DOHH2 (cell line): ENCODE results near the gene IGSF6.

ENCODE experiments used
- H3F3A ChIP-seq: fragments of 200-600 bp; sonication (generic), shearing (Covaris generic); 2 replicates; pipeline ENCODE4 v1.6.0; 2016; ENCODE audit warnings: antibody characterized with exemption, mild to moderate bottlenecking; ENCODE audit not compliant: control insufficient read depth, insufficient read depth
- H3K27ac ChIP-seq: fragments of 200-600 bp; sonication (generic); 2 replicates; pipeline ENCODE4 v1.5.1; 2014; ENCODE audit warnings: low read depth, mild to moderate bottlenecking, low read length, moderate library complexity
- H3K27me3 ChIP-seq: fragments of 200-600 bp; sonication (generic); 2 replicates; pipeline ENCODE4 v1.6.1; 2014; ENCODE audit warnings: mild to moderate bottlenecking, low read length, mixed read lengths; ENCODE audit not compliant: control insufficient read depth
- H3K36me3 ChIP-seq: fragments of 200-600 bp; sonication (generic); 2 replicates; pipeline ENCODE4 v1.6.1; 2014; ENCODE audit warnings: mild to moderate bottlenecking, low read length, moderate library complexity, mixed read lengths; ENCODE audit not compliant: control insufficient read depth
- H3K4me1 ChIP-seq: fragments of 200-600 bp; sonication (generic); 2 replicates; pipeline ENCODE4 v1.6.1; 2014; ENCODE audit warnings: mild to moderate bottlenecking, low read length, mixed read lengths; ENCODE audit not compliant: control insufficient read depth
- H3K4me2 ChIP-seq: fragments of 200-600 bp; sonication (generic); 2 replicates; pipeline ENCODE4 v1.6.0; 2014; ENCODE audit warnings: mild to moderate bottlenecking, low read length, moderate library complexity
- H3K4me3 ChIP-seq: fragments of 200-600 bp; sonication (generic); 2 replicates; pipeline ENCODE4 v1.5.1; 2014; ENCODE audit warnings: mild to moderate bottlenecking, low read length, mixed read lengths
- H3K79me2 ChIP-seq: fragments of 200-600 bp; sonication (generic); 2 replicates; pipeline ENCODE4 v1.6.1; 2014; ENCODE audit warnings: mild to moderate bottlenecking, low read length, mixed read lengths; ENCODE audit not compliant: control insufficient read depth
- H3K9me2 ChIP-seq: fragments of 200-600 bp; sonication (generic); replicated peaks from 2 replicates; pipeline ENCODE4 v1.6.1; 2014; ENCODE audit warnings: mild to moderate bottlenecking, low read length, mixed read lengths; ENCODE audit not compliant: control insufficient read depth
- H3K9me3 ChIP-seq: fragments of 200-600 bp; sonication (generic); 2 replicates; pipeline ENCODE4 v1.6.1; 2014; ENCODE audit warnings: antibody characterized with exemption, low read length, mixed read lengths; ENCODE audit not compliant: control insufficient read depth, insufficient read depth
- H4K20me1 ChIP-seq: fragments of 200-600 bp; sonication (generic); 2 replicates; pipeline ENCODE4 v1.6.0; 2014; ENCODE audit warnings: low read depth, mild to moderate bottlenecking, antibody characterized with exemption, low read length, moderate library complexity; ENCODE audit not compliant: control insufficient read depth, insufficient read depth
- EZH2phosphoT487 ChIP-seq: fragments of 200-600 bp; sonication (generic); IDR thresholded peaks from 2 replicates; pipeline ENCODE4 v1.6.1; 2017; ENCODE audit warnings: borderline replicate concordance, mild to moderate bottlenecking, antibody characterized with exemption, low read length, moderate library complexity, mixed read lengths
- TF ChIP-seq, protein P1 (sequence below): fragments of 200-600 bp; sonication (generic); IDR thresholded peaks from one replicate; pipeline ENCODE4 v1.5.1; 2014; ENCODE audit warnings: antibody characterized with exemption, mild to moderate bottlenecking, low read depth, low read length; ENCODE audit not compliant: poor library complexity, severe bottlenecking

IGSF6 gene

DNA sequence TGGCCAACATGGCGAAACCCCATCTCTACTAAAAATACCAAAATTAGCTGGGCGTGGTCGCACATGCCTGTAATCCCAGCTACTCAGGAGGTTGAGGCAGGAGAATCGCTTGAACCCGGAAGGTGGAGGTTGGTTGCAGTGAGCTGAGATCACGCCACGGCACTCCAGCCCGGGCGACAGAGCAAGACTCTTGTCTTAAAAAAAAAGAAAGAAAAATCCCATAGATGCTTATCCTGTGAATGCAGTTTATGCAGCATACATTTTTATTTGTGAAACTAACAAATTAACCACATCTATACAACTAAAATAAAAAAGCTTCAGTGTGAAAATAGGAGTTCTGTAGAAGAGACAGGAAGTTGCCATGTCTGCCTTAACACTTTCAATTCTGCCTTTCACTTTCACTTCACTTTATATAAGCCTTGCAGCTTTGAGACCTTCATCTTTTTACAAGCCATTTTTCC is 7.1 kb downstream of the IGSF6 start:
- H4K20me1 ChIP-seq = no peaks in the 10 kb centered on the region
- peaks cover 43% of the 10 kb centered on the region for H3F3A ChIP-seq
- peak overlapping the region; percentile 98 for H3K27ac ChIP-seq
- peak overlapping the region; percentile 97 for H3K4me2 ChIP-seq
- peaks cover 66% of the 10 kb centered on the region for H3K79me2 ChIP-seq
- no peak for TF ChIP-seq EZH2phosphoT487
- TF ChIP-seq, protein P1, sequence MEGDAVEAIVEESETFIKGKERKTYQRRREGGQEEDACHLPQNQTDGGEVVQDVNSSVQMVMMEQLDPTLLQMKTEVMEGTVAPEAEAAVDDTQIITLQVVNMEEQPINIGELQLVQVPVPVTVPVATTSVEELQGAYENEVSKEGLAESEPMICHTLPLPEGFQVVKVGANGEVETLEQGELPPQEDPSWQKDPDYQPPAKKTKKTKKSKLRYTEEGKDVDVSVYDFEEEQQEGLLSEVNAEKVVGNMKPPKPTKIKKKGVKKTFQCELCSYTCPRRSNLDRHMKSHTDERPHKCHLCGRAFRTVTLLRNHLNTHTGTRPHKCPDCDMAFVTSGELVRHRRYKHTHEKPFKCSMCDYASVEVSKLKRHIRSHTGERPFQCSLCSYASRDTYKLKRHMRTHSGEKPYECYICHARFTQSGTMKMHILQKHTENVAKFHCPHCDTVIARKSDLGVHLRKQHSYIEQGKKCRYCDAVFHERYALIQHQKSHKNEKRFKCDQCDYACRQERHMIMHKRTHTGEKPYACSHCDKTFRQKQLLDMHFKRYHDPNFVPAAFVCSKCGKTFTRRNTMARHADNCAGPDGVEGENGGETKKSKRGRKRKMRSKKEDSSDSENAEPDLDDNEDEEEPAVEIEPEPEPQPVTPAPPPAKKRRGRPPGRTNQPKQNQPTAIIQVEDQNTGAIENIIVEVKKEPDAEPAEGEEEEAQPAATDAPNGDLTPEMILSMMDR = no peak
- peaks cover 19% of the 10 kb centered on the region for H3K36me3 ChIP-seq
- peaks cover 98% of the 10 kb centered on the region for H3K4me1 ChIP-seq
- no peaks in the 10 kb centered on the region for H3K9me2 ChIP-seq
- H3K27me3 ChIP-seq = no peaks in the 10 kb centered on the region
- H3K9me3 ChIP-seq = no peaks in the 10 kb centered on the region
- peak overlapping the region; percentile 73 for H3K4me3 ChIP-seq

DNA sequence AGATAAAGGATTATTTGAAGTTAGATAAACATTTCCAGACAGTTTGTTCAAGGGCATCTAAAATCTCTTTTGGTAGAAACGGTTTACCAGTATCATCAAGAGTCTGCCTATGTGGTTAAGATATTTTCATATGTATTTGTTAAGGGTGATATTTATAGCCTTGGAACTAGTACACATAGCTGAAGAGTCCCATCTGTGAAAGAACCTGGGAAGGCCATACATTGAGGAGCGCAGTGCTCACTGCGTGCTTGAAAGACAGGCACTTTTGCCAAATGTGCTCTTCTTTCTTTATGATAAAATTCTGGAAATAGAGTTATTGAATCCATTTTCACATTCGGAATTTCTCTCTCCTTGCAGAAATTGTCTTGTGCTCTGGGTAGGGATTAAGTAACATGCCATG is 7.7 kb downstream of the IGSF6 start:
- peaks cover 19% of the 10 kb centered on the region for H3K36me3 ChIP-seq
- peak overlapping the region; percentile 98 for H3K27ac ChIP-seq
- H3K4me3 ChIP-seq = peak overlapping the region; percentile 73
- TF ChIP-seq EZH2phosphoT487 = no peak
- TF ChIP-seq, protein P1 = no peak
- peaks cover 43% of the 10 kb centered on the region for H3F3A ChIP-seq
- no peaks in the 10 kb centered on the region for H4K20me1 ChIP-seq
- H3K79me2 ChIP-seq = peaks cover 68% of the 10 kb centered on the region
- H3K9me2 ChIP-seq = no peaks in the 10 kb centered on the region
- no peaks in the 10 kb centered on the region for H3K27me3 ChIP-seq
- no peaks in the 10 kb centered on the region for H3K9me3 ChIP-seq
- H3K4me1 ChIP-seq = peaks cover 96% of the 10 kb centered on the region
- peak overlapping the region; percentile 97 for H3K4me2 ChIP-seq

DNA sequence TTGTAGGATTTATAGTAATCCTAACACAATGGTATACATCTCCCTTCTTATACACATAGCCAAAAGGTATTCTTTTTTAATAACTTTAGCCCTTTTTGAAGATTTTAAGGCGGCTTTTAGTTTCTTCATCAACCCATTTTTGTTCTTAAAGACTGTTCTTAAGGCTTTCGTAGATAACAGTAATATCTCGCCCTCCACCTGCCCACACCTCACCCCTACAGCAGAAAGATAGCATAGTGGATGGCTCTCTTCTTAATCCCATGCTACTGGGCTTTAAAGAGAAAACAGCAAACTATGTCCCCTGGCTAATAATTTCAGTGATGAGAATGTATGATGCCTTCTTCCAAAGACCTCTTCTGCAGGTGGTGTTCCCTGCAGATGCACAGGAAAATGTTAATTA is 8.6 kb downstream of the IGSF6 start:
- H3K9me2 ChIP-seq = no peaks in the 10 kb centered on the region
- peaks cover 49% of the 10 kb centered on the region for H3F3A ChIP-seq
- peak overlapping the region; percentile 97 for H3K4me2 ChIP-seq
- H3K27ac ChIP-seq = peak overlapping the region; percentile 98
- no peaks in the 10 kb centered on the region for H4K20me1 ChIP-seq
- peaks cover 89% of the 10 kb centered on the region for H3K4me1 ChIP-seq
- H3K36me3 ChIP-seq = peaks cover 19% of the 10 kb centered on the region
- peak overlapping the region; percentile 73 for H3K4me3 ChIP-seq
- no peaks in the 10 kb centered on the region for H3K27me3 ChIP-seq
- H3K79me2 ChIP-seq = peaks cover 63% of the 10 kb centered on the region
- no peak for TF ChIP-seq EZH2phosphoT487
- TF ChIP-seq, protein P1 = no peak
- no peaks in the 10 kb centered on the region for H3K9me3 ChIP-seq
